Measurements from ENCODE around the gene ARHGAP33. TPM values are rescaled to one million over a fixed set of nuclear protein-coding genes. Genes with fewer than 3 reads are reported as not detected.
A peak's percentile ranks its signal among the peaks of the same experiment; 100 is the strongest.

ARHGAP33 gene
- polyA plus RNA-seq, 1 of the 3 experiments (the other 2 are of a cell fraction), result 7.8 TPM

- TF ChIP-seq RXRA (IDR thresholded peaks at IDR 0.05; ENCODE audit: borderline replicate concordance, low read depth) (no peak), CHD2 (IDR thresholded peaks at IDR 0.05; ENCODE audit: low read length, partially characterized antibody) (no peak), FOXJ3 (CRISPR knock-in tag; IDR thresholded peaks at IDR 0.05) (no peak), NRF1 (IDR thresholded peaks at IDR 0.05; ENCODE audit: low read depth, low read length) (no peak)
Measured at GRCh38 chr19:35776102-35776788, 881 bp downstream of the ARHGAP33 start (continued).

- peaks cover 13% of the 10 kb centered on the region; the same call in 1 of the 2 replicates for H3K79me2 ChIP-seq (ENCODE audit: insufficient read depth)
- H3K9me2 ChIP-seq, result no peaks in the 10 kb centered on the region
- H3K4me3 ChIP-seq (ENCODE audit: low read depth in 2 of 2, low read length in 1 of 2), result no peak overlapping the region
- H3K4me2 ChIP-seq, result peak overlapping the region; percentile 90; the same call in 1 of the 2 replicates
- H3K36me3 ChIP-seq (replicated peaks in 1 of 2; ENCODE audit: control insufficient read depth in 1 of 2, insufficient read depth in 2 of 2, low read length in 1 of 2), result peaks cover 0 to 3% of the 10 kb centered on the region in 2 experiments
- H3K9ac ChIP-seq, result no peak overlapping the region
- 76% methylated on average over 16 of the region's 19 CpGs for WGBS (ENCODE audit: low lambda C conversion rate)
- DNase-seq, result no peak
- H2AFZ ChIP-seq (ENCODE audit: low read depth), result no peak overlapping the region
- H3K27me3 ChIP-seq (ENCODE audit: insufficient read depth), result no peaks in the 10 kb centered on the region
- peaks cover 8% of the 10 kb centered on the region for H3F3A ChIP-seq (replicated peaks; ENCODE audit: insufficient read depth)
- H3K27ac ChIP-seq (ENCODE audit: low read depth in 2 of 2, low read length in 1 of 2), result no peak overlapping the region
- CTCF ChIA-PET, result interaction anchor here (1.4 kb wide), 1 partner anchor 43 kb away, joined by 3 read pairs; no protein-coding TSS in a partner anchor
- POLR2A ChIA-PET, result no interaction called here
- peaks cover 0 to 12% of the 10 kb centered on the region in 2 experiments; a peak in 2 of 4 replicates for H3K4me1 ChIP-seq (ENCODE audit: control insufficient read depth in 1 of 2, insufficient read depth in 2 of 2, low read depth in 1 of 2, low read length in 1 of 2)
- H4K20me1 ChIP-seq (ENCODE audit: insufficient read depth), result no peaks in the 10 kb centered on the region
- TF ChIP-seq IRF3 (IDR thresholded peaks at IDR 0.05; ENCODE audit: low read depth, low read length) (no peak), MEF2A (IDR thresholded peaks at IDR 0.05; ENCODE audit: borderline replicate concordance, low read depth) (no peak), EP300 (IDR thresholded peaks at IDR 0.05; ENCODE audit: borderline replicate concordance in 1 of 2, low read depth in 1 of 2, low read length in 1 of 2) (no peak), NFIC (IDR thresholded peaks at IDR 0.05; ENCODE audit: borderline replicate concordance) (no peak), JUND (IDR thresholded peaks at IDR 0.05) (no peak), RFX5 (IDR thresholded peaks at IDR 0.05; ENCODE audit: low read length) (no peak), POLR2AphosphoS5 (IDR thresholded peaks at IDR 0.05; ENCODE audit: low read depth, low read length) (no peak), ELF1 (IDR thresholded peaks at IDR 0.05) (no peak), ZBTB33 (IDR thresholded peaks at IDR 0.05; ENCODE audit: borderline replicate concordance, low read depth) (no peak), RCOR1 (IDR thresholded peaks at IDR 0.05; ENCODE audit: low read length) (no peak)
- H3K9me3 ChIP-seq, result no peaks in the 10 kb centered on the region
Measured at GRCh38 chr19:35777086-35777841, 1.9 kb downstream of the ARHGAP33 start.
